Gastroesophageal sphincter (tissue), 4 donors: ENCODE results near the gene ARID3B. TPM values are rescaled to one million over a fixed set of nuclear protein-coding genes. Genes with fewer than 3 reads are reported as not detected.

ENCODE experiments used
- ATAC-seq: fragments of 150-250 bp; one replicate; pipeline ENCODE4 v1.9.1; 2016; ENCODE audit warnings: mild to moderate bottlenecking, moderate library complexity
- H3K27ac ChIP-seq, 4 donors: fragments of 200-600 bp; sonication (generic) in 3 of 4; 1 replicate in 3 of 4; 2 replicates in 1 of 4; pipeline ENCODE4 v1.5.1; 2016 to 2019
- H3K27me3 ChIP-seq: fragments of 200-600 bp; sonication (generic); one replicate; pipeline ENCODE4 v1.5.1; 2019
- H3K36me3 ChIP-seq, 2 donors: fragments of 200-600 bp; sonication (generic); one replicate each; pipeline ENCODE4 v1.5.1; 2019; ENCODE audit warnings: control low read depth in 1 of 2
- H3K4me1 ChIP-seq, 3 donors: fragments of 200-600 bp; sonication (generic); 1 replicate in 2 of 3; 2 replicates in 1 of 3; pipeline ENCODE4 v1.5.1; 2016 to 2019; ENCODE audit warnings: control low read depth in 2 of 3
- H3K4me3 ChIP-seq, 2 donors: fragments of 200-600 bp; sonication (generic); one replicate each; pipeline ENCODE4 v1.5.1; 2019; ENCODE audit warnings: mild to moderate bottlenecking in 1 of 2, moderate library complexity in 1 of 2
- H3K9me3 ChIP-seq, 3 donors: fragments of 200-600 bp; sonication (generic); one replicate each; pipeline ENCODE4 v1.5.1; 2017 to 2019; ENCODE audit warnings: control low read depth in 2 of 3
- CTCF ChIP-seq, 4 experiments: fragments of 200-600 bp in 2 of 4; fragments of 450-650 bp in 2 of 4; sonication (generic) in 1 of 4; IDR thresholded peaks; one replicate each; pipeline ENCODE4 v1.5.1; 2017 to 2019; ENCODE audit warnings: antibody characterized with exemption in 4 of 4, mild to moderate bottlenecking in 2 of 4, moderate library complexity in 2 of 4
- EP300 ChIP-seq: sonication (generic); formaldehyde crosslinking; IDR thresholded peaks from one replicate; pipeline ENCODE4 v1.6.1; 2017; ENCODE audit warnings: antibody characterized with exemption, mild to moderate bottlenecking
- POLR2A ChIP-seq, 2 donors: fragments of 450-650 bp; IDR thresholded peaks; one replicate each; pipeline ENCODE4 v1.6.1; 2017; ENCODE audit warnings: antibody characterized with exemption in 2 of 2, mild to moderate bottlenecking in 2 of 2, moderate library complexity in 1 of 2
- POLR2AphosphoS5 ChIP-seq: sonication (generic); formaldehyde crosslinking; IDR thresholded peaks from one replicate; pipeline ENCODE4 v1.6.1; 2017; ENCODE audit warnings: antibody characterized with exemption
- WGBS, 2 donors: methylation state at CpG; one replicate each; pipeline ENCODE4 v1.1.5; 2018; ENCODE audit warnings: low coverage in 1 of 2; 5-methylcytosine and 5-hydroxymethylcytosine counted together
- total RNA-seq, 4 donors: library from RNA; depleted of rRNA; stranded (reverse); fragments of >200 nt; gene quantifications; one replicate each; pipeline ENCODE4 v1.1.0, GENCODE V29; 2016

The ARID3B gene
- total RNA-seq, 4 donors from 2014 or later, result 2.9 to 8.4 (median 6.9) TPM

GRCh38 chr15:74564182-74564581 lies 23.2 kb downstream of the ARID3B start:
- Histone ChIP-seq H3K4me1 (no peaks in the 10 kb centered on the region), H3K9me3 (no peaks in the 10 kb centered on the region), H3K36me3 (peaks cover 0 to 9% of the 10 kb centered on the region in 2 donors), H3K4me3 (no peak overlapping the region), H3K27ac (no peak overlapping the region), H3K27me3 (no peaks in the 10 kb centered on the region)
- ATAC-seq, result no peak
- TF ChIP-seq CTCF (IDR thresholded peaks at IDR 0.05) (no peak), POLR2A (IDR thresholded peaks at IDR 0.05) (no peak), POLR2AphosphoS5 (no peak), EP300 (no peak)
- 87 to 100% methylated on average over 1 of the region's 1 CpG for WGBS, 2 donors

- TF ChIP-seq POLR2A (IDR thresholded peaks at IDR 0.05) (no peak), CTCF (IDR thresholded peaks at IDR 0.05) (no peak)
- Histone ChIP-seq H3K27me3 (no peaks in the 10 kb centered on the region), H3K9me3 (no peaks in the 10 kb centered on the region), H3K4me3 (no peak overlapping the region), H3K36me3 (peaks cover 0 to 9% of the 10 kb centered on the region in 2 donors), H3K4me1 (peaks cover 0 to 11% (median 1%) of the 10 kb centered on the region in 3 donors), H3K27ac (no peak overlapping the region)
- 80 to 90% methylated on average over 1 to 2 of the region's 2 CpGs for WGBS, 2 donors
- ATAC-seq, result no peak
These were observed 24.5 kb downstream of the ARID3B start for GRCh38 chr15:74565381-74566085.

DNA sequence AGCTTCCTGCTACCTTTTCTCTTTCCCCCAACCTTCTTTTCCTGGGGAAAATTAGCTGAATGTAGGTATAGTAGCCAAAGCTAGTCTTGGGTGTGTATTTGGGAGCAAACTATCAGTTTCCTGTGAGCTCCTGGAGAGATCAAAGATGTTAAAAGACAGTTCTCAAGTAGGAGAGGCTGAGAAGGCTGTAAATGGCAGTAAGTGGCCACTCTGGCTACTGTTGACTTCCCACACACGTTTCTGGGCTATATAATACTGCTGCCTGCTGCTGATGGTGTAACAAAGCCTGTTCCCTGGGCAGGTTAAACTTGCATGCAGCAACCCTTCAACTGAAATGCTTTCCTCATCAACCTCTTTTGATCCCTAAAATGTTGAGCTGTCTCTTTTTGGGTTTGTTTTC lies 27.6 kb downstream of the ARID3B start:
- Histone ChIP-seq H3K9me3 (no peaks in the 10 kb centered on the region), H3K36me3 (peaks cover 0 to 11% of the 10 kb centered on the region in 2 donors), H3K27me3 (no peaks in the 10 kb centered on the region), H3K27ac (no peak overlapping the region), H3K4me3 (no peak overlapping the region), H3K4me1 (peaks cover 0 to 18% (median 3%) of the 10 kb centered on the region in 3 donors)
- no peak for ATAC-seq
- TF ChIP-seq POLR2A (IDR thresholded peaks at IDR 0.05), result no peak
- TF ChIP-seq POLR2AphosphoS5, result no peak
- TF ChIP-seq CTCF (IDR thresholded peaks at IDR 0.05), result no peak
- WGBS, 2 donors, result 50% methylated on average over 1 of the region's 1 CpG

GRCh38 chr15:74569731-74570070 lies 28.7 kb downstream of the ARID3B start:
- no peak for TF ChIP-seq CTCF (IDR thresholded peaks at IDR 0.05)
- TF ChIP-seq POLR2AphosphoS5, result no peak
- no peak for TF ChIP-seq POLR2A (IDR thresholded peaks at IDR 0.05)
- no peak for TF ChIP-seq EP300
- Histone ChIP-seq H3K9me3 (no peaks in the 10 kb centered on the region), H3K27me3 (no peaks in the 10 kb centered on the region), H3K36me3 (peaks cover 0 to 22% of the 10 kb centered on the region in 2 donors), H3K27ac (peak overlapping the region in 2 of 4 donors; percentile 59 to 69), H3K4me1 (peaks cover 0 to 18% (median 3%) of the 10 kb centered on the region in 3 donors), H3K4me3 (no peak overlapping the region)
- no peak for ATAC-seq
- WGBS, 2 donors, result 55 to 61% methylated on average over 3 to 4 of the region's 4 CpGs

GRCh38 chr15:74571191-74571590 lies 30.2 kb downstream of the ARID3B start:
- H3K27ac ChIP-seq, result peak overlapping the region in 1 of 4 donors; percentile 30
- H3K27me3 ChIP-seq, result no peaks in the 10 kb centered on the region
- 97% methylated on average over 3 of the region's 3 CpGs; no CpG with 5 or more reads in 1 of the 2 donors for WGBS, 2 donors
- no peaks in the 10 kb centered on the region for H3K9me3 ChIP-seq
- H3K4me1 ChIP-seq, result peaks cover 0 to 18% (median 3%) of the 10 kb centered on the region in 3 donors
- H3K36me3 ChIP-seq, result peaks cover 0 to 37% of the 10 kb centered on the region in 2 donors
- TF ChIP-seq EP300 (no peak), POLR2AphosphoS5 (no peak)
- no peak for ATAC-seq
- no peak overlapping the region for H3K4me3 ChIP-seq
